GM12865 (cell line): ENCODE data around the gene LRRC42.
"Not testable (repeated sequence)": the region's sequence is repeated elsewhere in the genome, so short reads cannot be mapped to it uniquely, and the experiment has no call there.

ENCODE experiments used
- DNase-seq: peaks from one replicate; pipeline ENCODE4 v3.0.0; 2010; ENCODE audit warnings: low read depth
- H3K4me3 ChIP-seq: 2 replicates; pipeline ENCODE4 v1.5.1; 2011; ENCODE audit warnings: mild to moderate bottlenecking, low read depth, low read length, control low read depth
- CTCF ChIP-seq: IDR thresholded peaks from 2 replicates; pipeline ENCODE4 v1.5.1; 2011; ENCODE audit warnings: low read length, control low read depth, low read depth, inconsistent platforms; ENCODE audit not compliant: insufficient read depth; ENCODE audit errors: missing control alignments

LRRC42 gene

GRCh38 chr1:53982034-53982762 is 36.0 kb downstream of the LRRC42 start:
- no peak overlapping the region for H3K4me3 ChIP-seq
- no peak for TF ChIP-seq CTCF
- no peak for DNase-seq

- no peak for DNase-seq
- H3K4me3 ChIP-seq: no peak overlapping the region
- no peak for TF ChIP-seq CTCF
Measured at GRCh38 chr1:53982763-53983104, 36.6 kb downstream of the LRRC42 start.

- TF ChIP-seq CTCF: no peak
- no peak overlapping the region for H3K4me3 ChIP-seq
- no peak for DNase-seq
Measured at GRCh38 chr1:53984726-53985125, 38.6 kb downstream of the LRRC42 start.

GRCh38 chr1:53986458-53986857 is 40.3 kb downstream of the LRRC42 start:
- no peak overlapping the region for H3K4me3 ChIP-seq
- DNase-seq: no peak
- no peak for TF ChIP-seq CTCF

- no peak for TF ChIP-seq CTCF
- DNase-seq: peak; percentile 26
- H3K4me3 ChIP-seq: no peak overlapping the region
Measured at GRCh38 chr1:53987880-53988279, 41.7 kb downstream of the LRRC42 start.

- DNase-seq: peak; percentile 24
- H3K4me3 ChIP-seq: no peak overlapping the region
- TF ChIP-seq CTCF: peak; percentile 41
Measured at GRCh38 chr1:53992085-53992874, 46.1 kb downstream of the LRRC42 start.

- H3K4me3 ChIP-seq, DNase-seq: not testable (repeated sequence)
Measured at GRCh38 chr1:53994516-53994915, 48.4 kb downstream of the LRRC42 start.
